Motor neuron (in vitro differentiated cells): ENCODE data around the gene SAA1. TPM values are rescaled to one million over a fixed set of nuclear protein-coding genes. Genes with fewer than 3 reads are reported as not detected.

Experiments
- ATAC-seq, 8 experiments: fragments of 200-7000 bp; cut with Tn5 transposase; replicated peaks in 6 of 8; 2 replicates each; pipeline ENCODE4 v1.8.0; 2021; ENCODE audit warnings: mild to moderate bottlenecking in 8 of 8, moderate library complexity in 8 of 8
- H3K27ac ChIP-seq, 2 donors: fragments of 250-450 bp; sonication (Bioruptor Pico); 2 replicates each; pipeline ENCODE4 v1.9.0; 2021; ENCODE audit warnings: antibody characterized with exemption in 2 of 2, mild to moderate bottlenecking in 2 of 2, moderate library complexity in 1 of 2
- H3K4me1 ChIP-seq, 2 donors: fragments of 250-450 bp; sonication (Bioruptor Pico); replicated peaks in 1 of 2; 2 replicates each; pipeline ENCODE4 v1.6.1; 2021; ENCODE audit warnings: antibody characterized with exemption in 2 of 2, mild to moderate bottlenecking in 2 of 2, moderate library complexity in 1 of 2
- H3K4me3 ChIP-seq, 5 donors: fragments of 250-450 bp; sonication (Bioruptor Pico); 2 replicates each; pipeline ENCODE4 v1.9.0; 2021; ENCODE audit warnings: antibody characterized with exemption in 5 of 5, mild to moderate bottlenecking in 5 of 5, moderate library complexity in 4 of 5
- WGBS, 10 experiments: fragments of 450-650 bp; shearing (Covaris generic); methylation state at CpG; one replicate each; pipeline ENCODE4 v1.0.0; 2022; 5-methylcytosine and 5-hydroxymethylcytosine counted together
- in situ Hi-C, 9 experiments: fragments of 400-800 bp; cut with MboI; loops; one replicate each; pipeline ENCODE4 v1.15.0; 2021; ENCODE audit warnings: low sequenced_read_pairs in 9 of 9, low pct_unique_long_range_greater_than_20kb in 2 of 9; ENCODE audit not compliant: unreplicated experiment in 9 of 9
- total RNA-seq, 8 experiments: library from RNA; unstranded; fragments of 300-600 nt; gene quantifications; 2 replicates each; pipeline versions ENCODE4 v1.2.3 to v1.2.4, GENCODE V29; 2022

SAA1 gene
- total RNA-seq, 8 experiments from 2014 or later: 1.7 TPM; not detected in 7

DNA sequence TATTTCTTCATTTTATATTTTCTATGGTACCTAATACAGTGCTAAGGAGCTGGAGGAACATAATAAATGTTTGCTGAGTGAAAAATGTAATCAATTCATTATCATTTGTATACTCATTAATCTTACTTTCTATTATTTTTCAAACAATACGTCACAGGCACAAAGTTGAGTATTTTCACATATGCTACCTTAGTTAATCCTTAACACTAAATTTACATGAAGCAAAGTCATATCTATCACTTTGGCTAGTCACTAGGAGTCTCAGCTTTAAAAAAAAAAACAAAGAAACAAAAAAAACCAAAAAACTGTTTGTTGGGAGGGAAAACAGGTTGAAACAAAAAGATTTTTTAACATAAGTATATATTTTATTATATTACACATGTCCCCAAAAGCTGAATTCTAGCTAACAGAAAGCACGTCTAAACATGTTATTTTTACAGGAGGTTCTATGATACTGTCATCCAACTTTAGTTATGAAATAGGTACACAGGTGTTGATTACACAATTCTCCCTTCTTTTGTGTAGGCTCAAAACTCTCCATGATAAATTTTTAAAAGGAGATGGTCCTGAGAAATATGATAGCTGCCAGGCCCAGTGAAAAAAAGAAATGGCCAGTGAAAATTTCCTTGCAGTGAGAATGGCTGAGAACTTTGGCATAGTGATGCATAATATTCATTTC lies 41.5 kb downstream of the SAA1 start:
- no peak for ATAC-seq
- in situ Hi-C loops: no loop called here

DNA sequence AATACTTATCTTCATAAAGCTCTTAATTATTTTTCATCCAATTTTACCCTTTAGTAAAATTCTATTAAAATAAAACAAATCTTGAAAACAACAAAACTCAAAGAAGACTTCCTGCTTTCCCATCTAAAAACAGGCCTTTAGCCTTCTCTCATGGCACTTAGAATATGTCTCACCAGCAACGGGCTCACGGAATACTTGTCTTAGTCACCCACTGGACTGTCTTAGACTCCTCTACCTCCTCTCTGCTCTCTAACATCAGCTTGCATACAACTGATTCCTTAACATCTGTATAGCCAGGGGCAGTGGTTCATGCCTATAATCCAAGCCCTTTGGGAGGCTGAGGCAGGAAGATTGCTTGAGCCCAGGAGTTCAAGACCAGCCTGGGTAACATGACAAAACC lies 42.2 kb downstream of the SAA1 start:
- ATAC-seq: no peak
- 70 to 100% (median 85%) methylated on average over 1 to 2 of the region's 2 CpGs; no CpG with 5 or more reads in 3 of the 10 experiments for WGBS, 10 experiments
- in situ Hi-C loops: no loop called here
- Histone ChIP-seq H3K4me1 (no peaks in the 10 kb centered on the region), H3K4me3 (no peak overlapping the region), H3K27ac (no peak overlapping the region)

More for the DNA sequence above, 41.5 kb downstream of the SAA1 start:
- 67 to 100% (median 92%) methylated on average over 1 to 2 of the region's 2 CpGs; no CpG with 5 or more reads in 1 of the 10 experiments for WGBS, 10 experiments
- H3K4me3 ChIP-seq: no peak overlapping the region
- no peak overlapping the region for H3K27ac ChIP-seq
- H3K4me1 ChIP-seq: no peaks in the 10 kb centered on the region

DNA sequence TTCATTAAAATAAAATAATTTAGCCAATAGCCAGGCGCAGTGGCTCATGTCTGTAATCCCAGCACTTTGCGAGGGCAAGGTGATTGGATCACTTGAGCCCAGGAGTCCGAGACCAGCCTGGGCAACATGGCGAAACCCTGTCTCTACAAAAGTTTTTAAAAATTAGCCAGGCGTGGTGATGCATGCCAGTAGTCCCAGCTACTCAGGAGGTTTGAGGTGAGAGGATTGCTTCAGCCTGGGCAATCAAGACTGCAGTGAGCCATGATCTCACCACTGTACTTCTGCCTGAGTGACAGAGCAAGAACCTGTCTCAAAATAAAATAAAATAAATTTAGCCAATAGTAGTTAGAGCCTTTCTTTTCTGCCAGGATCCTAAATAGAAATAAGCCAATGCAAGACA lies 43.6 kb downstream of the SAA1 start:
- Histone ChIP-seq H3K27ac (no peak overlapping the region), H3K4me1 (no peaks in the 10 kb centered on the region), H3K4me3 (no peak overlapping the region)
- WGBS, 10 experiments: 83 to 100% (median 92%) methylated on average over 1 to 5 of the region's 5 CpGs; no CpG with 5 or more reads in 3 of the 10 experiments
- no peak for ATAC-seq
- in situ Hi-C loops: no loop called here

DNA sequence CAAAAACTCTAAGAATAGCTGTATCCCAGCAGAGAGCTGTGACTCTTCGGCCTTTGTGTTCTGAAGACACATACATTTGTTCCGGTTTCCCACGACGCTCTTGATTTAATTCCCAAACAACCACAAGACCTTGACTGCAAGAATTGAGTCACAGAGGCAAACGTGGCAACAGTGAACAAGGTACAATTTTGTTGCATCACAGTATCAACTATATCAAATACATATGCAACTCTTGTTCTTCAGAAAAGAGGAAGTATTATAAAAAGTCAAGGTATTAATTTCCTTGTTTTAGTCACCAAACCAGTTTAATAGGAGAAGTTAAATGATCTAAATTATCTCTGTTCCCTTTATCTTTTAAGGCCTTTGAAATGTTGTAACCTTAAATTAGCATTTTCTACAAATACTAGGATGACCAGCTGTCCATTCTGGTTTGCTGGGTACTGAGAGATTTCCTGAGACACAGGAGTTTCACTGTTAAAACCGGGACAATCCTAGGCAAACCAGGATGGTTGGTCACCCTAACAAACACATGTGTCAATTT lies 44.8 kb downstream of the SAA1 start:
- Histone ChIP-seq H3K4me3 (no peak overlapping the region), H3K27ac (no peak overlapping the region), H3K4me1 (no peaks in the 10 kb centered on the region)
- ATAC-seq: no peak
- in situ Hi-C loops: no loop called here
- 66 to 100% (median 98%) methylated on average over 1 to 6 of the region's 6 CpGs for WGBS, 10 experiments

DNA sequence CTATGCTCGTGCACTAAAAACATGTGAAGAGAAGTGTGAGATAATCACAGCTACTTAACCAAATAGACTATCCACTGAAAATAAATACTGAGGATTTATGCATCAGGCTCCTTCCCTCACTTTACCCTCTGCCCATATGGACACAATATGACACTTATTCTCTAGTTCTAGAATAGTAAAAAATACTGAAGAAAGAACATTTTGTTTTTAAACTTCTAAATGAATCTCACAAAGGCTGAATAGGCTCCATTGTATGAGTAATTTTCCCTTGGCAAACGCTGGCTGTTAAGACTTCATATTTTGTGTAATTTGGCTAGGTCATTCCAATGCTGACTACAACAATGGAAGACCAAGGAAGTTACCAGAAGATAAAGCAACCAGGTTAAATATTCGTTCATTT lies 45.9 kb downstream of the SAA1 start:
- no peak for ATAC-seq
- H3K4me1 ChIP-seq: no peaks in the 10 kb centered on the region

DNA sequence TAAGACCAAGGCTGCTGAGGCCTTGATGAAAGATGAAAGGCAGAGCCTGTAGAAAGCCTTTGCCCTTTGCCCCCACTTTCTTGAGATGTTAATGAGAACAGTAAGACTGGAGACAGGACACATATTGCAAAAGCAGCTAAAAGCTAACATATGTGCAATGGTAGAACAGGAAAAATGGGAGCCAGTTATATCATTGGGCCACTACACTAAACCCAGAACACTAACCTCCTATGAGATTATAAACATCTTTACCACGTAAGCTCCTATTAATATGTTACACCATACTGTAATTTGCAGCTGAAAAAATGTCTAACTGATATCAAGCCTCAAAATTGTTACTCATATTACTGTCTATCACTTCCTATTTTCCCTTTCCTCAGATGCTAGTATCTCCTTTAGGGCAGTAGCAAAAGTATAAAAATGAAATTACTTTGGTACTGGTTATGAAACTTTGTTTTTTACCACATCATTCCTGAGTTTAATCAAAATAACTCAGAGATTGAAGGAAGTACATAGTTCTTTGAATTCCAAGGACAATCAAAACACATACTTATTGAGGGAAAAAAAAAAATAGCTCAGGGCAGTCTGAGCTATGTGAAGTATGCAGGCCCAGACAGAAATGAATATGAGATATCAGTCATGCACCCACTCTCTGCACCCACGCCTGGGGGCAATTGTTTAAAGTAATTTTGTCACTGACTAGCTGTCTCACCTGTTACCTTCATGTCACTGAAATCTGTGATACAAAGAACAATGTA lies 46.8 kb downstream of the SAA1 start:
- WGBS, 10 experiments: 0 to 95% (median 70%) methylated on average over 1 to 2 of the region's 2 CpGs; no CpG with 5 or more reads in 2 of the 10 experiments
- H3K4me1 ChIP-seq: no peaks in the 10 kb centered on the region
- no peak overlapping the region for H3K27ac ChIP-seq
- peak in 3 of 8 experiments; percentile 82 to 96 (median 88) for ATAC-seq
- in situ Hi-C loops: no loop called here
- H3K4me3 ChIP-seq: no peak overlapping the region

More for the DNA sequence above, 45.9 kb downstream of the SAA1 start:
- Histone ChIP-seq H3K27ac (no peak overlapping the region), H3K4me3 (no peak overlapping the region)
- in situ Hi-C loops: no loop called here
- 14 to 100% (median 85%) methylated on average over 1 to 3 of the region's 3 CpGs for WGBS, 10 experiments

DNA sequence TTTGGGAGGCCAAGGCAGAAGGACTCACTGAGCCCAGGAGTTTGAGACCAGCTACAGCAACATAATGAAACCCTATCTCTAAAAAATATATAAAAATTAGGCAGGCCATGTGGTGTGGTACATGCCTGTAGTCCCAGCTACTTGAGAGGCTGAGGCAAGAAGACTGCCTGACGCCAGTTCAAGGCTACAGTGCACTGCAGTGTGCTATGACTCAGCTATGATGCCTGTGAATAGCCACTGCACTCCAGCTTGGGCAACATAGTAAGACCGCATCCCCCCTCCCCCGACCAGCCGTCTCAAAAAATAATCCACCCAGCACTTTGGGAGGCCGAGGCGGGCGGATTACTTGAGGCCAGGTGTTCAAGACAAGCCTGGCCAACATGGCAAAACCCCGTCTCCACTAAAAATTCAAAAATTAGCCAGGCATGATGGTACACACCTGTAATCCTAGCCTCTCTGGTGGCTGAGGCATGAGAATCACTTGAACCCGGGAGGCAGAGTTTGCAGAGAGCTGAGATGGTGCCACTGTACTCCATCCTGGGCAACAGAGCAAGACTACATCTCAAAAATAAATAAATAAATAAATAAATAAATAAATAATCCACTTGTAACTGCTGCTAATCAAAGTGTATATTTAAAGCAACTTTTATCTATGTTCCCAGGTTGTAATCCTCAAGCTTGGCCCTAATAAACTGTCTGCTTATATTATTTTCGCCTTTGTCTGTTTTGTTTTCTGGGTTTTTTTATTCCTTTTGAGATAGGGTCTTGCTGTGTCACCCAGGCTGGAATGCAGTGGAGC lies 48.1 kb downstream of the SAA1 start:
- H3K4me3 ChIP-seq: no peak overlapping the region
- ATAC-seq: peak in 2 of 8 experiments; percentile 19 to 37
- H3K27ac ChIP-seq: no peak overlapping the region
- 0 to 100% (median 80%) methylated on average over 1 to 10 of the region's 10 CpGs; no CpG with 5 or more reads in 3 of the 10 experiments for WGBS, 10 experiments
- in situ Hi-C loops: no loop called here
- peaks cover 0 to under 1% of the 10 kb centered on the region in 2 donors for H3K4me1 ChIP-seq

DNA sequence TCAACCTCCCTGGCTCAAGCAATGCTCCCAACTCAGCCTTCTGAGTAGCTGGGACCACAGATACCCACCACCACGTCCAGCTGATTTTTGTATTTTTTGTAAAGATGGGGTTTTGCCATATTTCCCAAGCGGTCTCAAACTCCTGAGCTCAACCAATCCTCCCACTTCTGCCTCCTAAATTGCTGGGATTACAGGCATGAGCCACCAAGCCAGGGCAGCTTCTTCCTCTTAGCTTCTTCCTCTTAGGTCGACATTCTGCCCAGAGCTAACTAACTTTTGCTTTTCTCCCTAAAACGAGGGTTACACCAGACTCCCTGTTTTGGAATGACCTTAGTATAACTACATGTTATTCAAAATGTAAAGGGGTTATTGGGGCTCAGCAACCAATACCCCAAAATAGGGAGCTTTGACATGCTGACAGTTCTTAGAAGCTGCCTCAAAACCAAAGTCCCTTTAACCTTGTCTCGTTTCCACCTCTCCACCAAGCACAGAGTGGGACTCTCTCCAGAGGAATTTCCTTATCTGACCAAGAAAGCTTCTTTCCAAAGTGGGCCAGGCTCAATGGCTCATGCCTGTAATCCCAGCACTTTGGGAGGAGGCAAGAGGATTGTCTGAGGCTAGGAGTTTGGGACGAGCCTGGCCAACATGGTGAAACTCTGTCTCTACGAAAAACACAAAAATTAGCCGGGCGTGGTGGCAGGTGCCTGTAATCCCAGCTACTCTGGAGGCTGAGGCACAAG lies 48.9 kb downstream of the SAA1 start:
- ATAC-seq: no peak
- no peak overlapping the region for H3K4me3 ChIP-seq
- in situ Hi-C loops: no loop called here
- peaks cover 0 to 4% of the 10 kb centered on the region in 2 donors for H3K4me1 ChIP-seq
- H3K27ac ChIP-seq: no peak overlapping the region
- WGBS, 10 experiments: 83 to 100% (median 97%) methylated on average over 1 to 9 of the region's 9 CpGs; no CpG with 5 or more reads in 1 of the 10 experiments

DNA sequence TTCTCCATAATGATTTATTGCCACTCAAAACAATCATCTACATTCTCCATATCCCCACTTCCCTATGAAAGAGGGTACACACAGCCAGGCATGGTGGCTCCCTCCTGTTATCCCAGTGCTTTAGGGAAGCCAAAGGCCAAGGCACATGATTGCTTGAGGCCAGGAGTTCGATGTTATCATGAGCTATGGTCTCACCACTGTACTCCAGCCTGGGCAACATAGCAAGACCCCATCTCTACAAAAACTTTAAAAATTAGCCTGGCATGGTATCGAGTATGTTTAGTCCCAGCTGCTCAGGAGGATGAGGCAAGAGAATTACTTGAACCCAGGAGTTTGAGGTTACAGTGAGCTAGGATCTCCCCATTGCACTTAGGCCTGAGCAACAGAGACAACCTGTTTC lies 49.8 kb downstream of the SAA1 start:
- in situ Hi-C loops: no loop called here
- peaks cover 5 to 13% of the 10 kb centered on the region in 2 donors for H3K4me1 ChIP-seq
- H3K4me3 ChIP-seq: no peak overlapping the region
- ATAC-seq: no peak
- WGBS, 10 experiments: 57 to 100% (median 100%) methylated on average over 1 to 2 of the region's 2 CpGs
- H3K27ac ChIP-seq: no peak overlapping the region

DNA sequence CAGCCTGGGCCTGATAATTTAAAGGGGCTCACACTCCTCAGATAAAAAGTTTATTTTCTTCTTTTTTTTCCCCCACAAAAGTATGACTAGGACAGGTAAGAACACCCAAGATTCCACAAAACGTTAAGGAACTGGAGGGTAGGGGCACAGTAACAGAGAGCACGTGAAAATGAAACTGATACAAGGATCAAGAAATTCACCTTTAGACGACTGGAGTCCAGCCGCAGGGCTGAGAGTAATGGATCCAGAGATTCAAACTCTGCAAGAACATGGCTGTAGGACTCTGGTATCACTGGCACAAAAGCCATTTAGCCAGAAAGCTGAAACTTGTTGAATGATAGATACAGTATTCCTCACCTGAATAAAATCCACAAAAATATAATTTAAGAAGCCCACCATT lies 51.5 kb downstream of the SAA1 start:
- Histone ChIP-seq H3K27ac (no peak overlapping the region), H3K4me1 (peaks cover 6 to 17% of the 10 kb centered on the region in 2 donors), H3K4me3 (no peak overlapping the region)
- in situ Hi-C loops: no loop called here
- no peak for ATAC-seq
- WGBS, 10 experiments: 90 to 100% (median 100%) methylated on average over 1 to 4 of the region's 4 CpGs; no CpG with 5 or more reads in 3 of the 10 experiments
